Gastrocnemius medialis (tissue), 4 donors: ENCODE data around the gene OXCT2. TPM values are rescaled to one million over a fixed set of nuclear protein-coding genes. Genes with fewer than 3 reads are reported as not detected.

ENCODE experiments used
- ATAC-seq, 2 donors: fragments of 150-250 bp; one replicate each; pipeline ENCODE4 v1.9.1; 2016
- DNase-seq, 2 donors: peaks; one replicate each; pipeline ENCODE4 v3.0.0-alpha.2; 2019
- H3K27ac ChIP-seq, 4 donors: fragments of 200-600 bp; sonication (generic); 1 replicate in 1 of 4; 2 replicates in 3 of 4; pipeline ENCODE4 v1.5.1; 2016 to 2018; ENCODE audit warnings: mild to moderate bottlenecking in 2 of 4, moderate library complexity in 1 of 4
- H3K27me3 ChIP-seq, 3 donors: fragments of 200-600 bp; sonication (generic) in 2 of 3; 1 replicate in 1 of 3; 2 replicates in 2 of 3; pipeline versions ENCODE4 v1.5.1 to v1.6.0; 2016 to 2019; ENCODE audit warnings: mild to moderate bottlenecking in 1 of 3, moderate library complexity in 1 of 3
- H3K36me3 ChIP-seq, 2 donors: fragments of 200-600 bp; sonication (generic) in 1 of 2; one replicate each; pipeline ENCODE4 v1.5.1; 2017 to 2018
- H3K4me1 ChIP-seq, 2 donors: fragments of 200-600 bp; sonication (generic) in 1 of 2; one replicate each; pipeline ENCODE4 v1.5.1; 2016 to 2017; ENCODE audit warnings: mild to moderate bottlenecking in 2 of 2
- H3K4me3 ChIP-seq, 4 donors: fragments of 200-600 bp; sonication (generic) in 3 of 4; 1 replicate in 1 of 4; 2 replicates in 3 of 4; pipeline ENCODE4 v1.5.1; 2016 to 2019; ENCODE audit warnings: mild to moderate bottlenecking in 2 of 4
- H3K9me3 ChIP-seq, 3 donors: fragments of 200-600 bp; sonication (generic) in 2 of 3; 1 replicate in 1 of 3; 2 replicates in 2 of 3; pipeline ENCODE4 v1.5.1; 2016 to 2019
- CTCF ChIP-seq, 5 experiments: fragments of 450-650 bp in 3 of 5; fragments of 200-600 bp in 2 of 5; sonication (generic) in 2 of 5; IDR thresholded peaks in 4 of 5; conservative IDR thresholded peaks in 1 of 5; 1 replicate in 4 of 5; 2 replicates in 1 of 5; pipeline ENCODE4 v1.5.1; 2016 to 2019; ENCODE audit warnings: antibody characterized with exemption in 5 of 5, mild to moderate bottlenecking in 3 of 5, moderate library complexity in 3 of 5
- POLR2A ChIP-seq, 2 donors: fragments of 450-650 bp; IDR thresholded peaks; one replicate each; pipeline ENCODE4 v1.6.1; 2017; ENCODE audit warnings: antibody characterized with exemption in 2 of 2, mild to moderate bottlenecking in 2 of 2, moderate library complexity in 2 of 2
- in situ Hi-C, 4 donors: fragments of 200-750 bp; cut with MboI; loops; one replicate each; pipeline versions ENCODE4 v1.15.0 to v1.8.0; 2017; ENCODE audit warnings: low sequenced_read_pairs in 4 of 4
- intact Hi-C: fragments of 100-400 bp; cut with DNase I; formaldehyde crosslinking; loops from one replicate; pipeline ENCODE4 v1.15.1; 2023; ENCODE audit warnings: low total_unique reads
- total RNA-seq, 4 donors: library from RNA; depleted of rRNA; stranded (reverse); fragments of >200 nt; gene quantifications; one replicate each; pipeline versions ENCODE4 v1.1.0 to v1.2.3, GENCODE V29; 2016

The OXCT2 gene
- total RNA-seq, 4 donors from 2014 or later, result 0.86 TPM; not detected in 3

GRCh38 chr1:39754906-39755504 is 16.1 kb downstream of the OXCT2 start:
- Histone ChIP-seq H3K4me1 (no peaks in the 10 kb centered on the region), H3K9me3 (no peaks in the 10 kb centered on the region), H3K4me3 (no peak overlapping the region), H3K27ac (no peak overlapping the region), H3K27me3 (no peaks in the 10 kb centered on the region), H3K36me3 (peaks cover 0 to 83% of the 10 kb centered on the region in 2 donors)
- intact Hi-C loops, result no loop called here
- no peak for TF ChIP-seq CTCF (IDR thresholded peaks at IDR 0.05 in 4 of 5, conservative IDR thresholded peaks at IDR 0.05 in 1 of 5)
- TF ChIP-seq POLR2A (IDR thresholded peaks at IDR 0.05), result no peak
- DNase-seq (no peak), ATAC-seq (no peak)
- in situ Hi-C loops, result no loop called here

- Histone ChIP-seq H3K9me3 (no peaks in the 10 kb centered on the region), H3K27me3 (no peaks in the 10 kb centered on the region), H3K36me3 (peaks cover 0 to 92% of the 10 kb centered on the region in 2 donors), H3K27ac (no peak overlapping the region), H3K4me1 (no peaks in the 10 kb centered on the region), H3K4me3 (no peak overlapping the region)
- ATAC-seq (no peak), DNase-seq (no peak)
- intact Hi-C loops, result no loop called here
- in situ Hi-C loops, result no loop called here
- no peak for TF ChIP-seq POLR2A (IDR thresholded peaks at IDR 0.05)
- TF ChIP-seq CTCF (IDR thresholded peaks at IDR 0.05 in 4 of 5, conservative IDR thresholded peaks at IDR 0.05 in 1 of 5), result no peak
These were observed 17.1 kb downstream of the OXCT2 start for GRCh38 chr1:39754026-39754570.

GRCh38 chr1:39753132-39754025 is 17.8 kb downstream of the OXCT2 start:
- intact Hi-C loops, result no loop called here
- no peak overlapping the region for H3K27ac ChIP-seq
- ATAC-seq (no peak), DNase-seq (no peak)
- TF ChIP-seq POLR2A (IDR thresholded peaks at IDR 0.05), result no peak
- TF ChIP-seq CTCF (IDR thresholded peaks at IDR 0.05 in 4 of 5, conservative IDR thresholded peaks at IDR 0.05 in 1 of 5), result no peak
- H3K9me3 ChIP-seq, result no peaks in the 10 kb centered on the region
- no peak overlapping the region for H3K4me3 ChIP-seq
- no peaks in the 10 kb centered on the region for H3K27me3 ChIP-seq
- in situ Hi-C loops, result no loop called here
- no peaks in the 10 kb centered on the region for H3K4me1 ChIP-seq
- peaks cover 0 to 96% of the 10 kb centered on the region in 2 donors for H3K36me3 ChIP-seq

GRCh38 chr1:39752703-39753102 is 18.4 kb downstream of the OXCT2 start:
- in situ Hi-C loops, result no loop called here
- no peaks in the 10 kb centered on the region for H3K9me3 ChIP-seq
- no peak overlapping the region for H3K4me3 ChIP-seq
- intact Hi-C loops, result no loop called here
- ATAC-seq (no peak), DNase-seq (no peak)
- no peaks in the 10 kb centered on the region for H3K4me1 ChIP-seq
- H3K27ac ChIP-seq, result no peak overlapping the region
- TF ChIP-seq POLR2A (IDR thresholded peaks at IDR 0.05) (no peak), CTCF (IDR thresholded peaks at IDR 0.05 in 4 of 5, conservative IDR thresholded peaks at IDR 0.05 in 1 of 5) (no peak)
- H3K36me3 ChIP-seq, result peaks cover 0 to 96% of the 10 kb centered on the region in 2 donors
- H3K27me3 ChIP-seq, result no peaks in the 10 kb centered on the region
